Measurements from ENCODE around the gene ADAMTS2.

DNA sequence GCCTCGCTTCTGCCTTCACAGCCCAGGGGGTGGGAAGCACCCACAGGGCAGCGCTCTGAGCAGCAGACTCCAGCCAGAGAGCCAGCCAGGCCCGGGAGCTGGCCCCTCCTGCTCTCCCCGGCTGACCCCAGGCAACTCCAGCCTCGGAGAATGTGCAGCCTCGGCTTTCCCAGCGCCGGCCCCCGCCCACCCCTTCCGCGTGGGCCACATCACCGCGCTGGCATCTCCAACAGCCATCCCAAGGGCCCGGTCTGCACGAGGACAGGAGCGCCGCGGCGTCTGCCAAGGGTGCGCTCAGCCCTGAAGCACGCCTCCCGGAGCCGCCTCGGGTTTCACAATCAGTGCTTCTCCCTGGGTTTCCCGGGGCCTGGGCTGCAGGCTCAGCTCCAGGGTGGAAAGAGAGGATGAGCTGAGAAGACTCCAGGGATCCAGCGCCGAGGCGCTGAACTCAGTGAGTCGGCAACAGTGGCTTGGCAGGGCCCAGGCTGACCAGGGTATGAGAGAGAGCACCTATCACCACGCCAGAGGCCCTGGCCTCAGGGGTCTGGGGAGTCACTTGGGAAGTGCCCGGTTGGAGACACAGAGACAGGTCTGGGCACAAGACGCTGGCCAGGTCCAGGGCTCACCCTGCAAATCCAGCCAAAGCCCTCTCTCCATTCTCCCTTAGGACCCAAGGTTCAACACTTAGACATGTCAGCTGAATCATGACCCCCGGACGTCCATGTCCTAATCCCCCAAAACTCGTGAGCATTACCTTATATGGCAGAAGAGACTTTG is 79.6 kb downstream of the ADAMTS2 start:
- TF ChIP-seq EP300 (IDR thresholded peaks at IDR 0.05; ENCODE audit: borderline replicate concordance) (no peak), NFIC (IDR thresholded peaks at IDR 0.05) (no peak), FOXM1 (IDR thresholded peaks at IDR 0.05; ENCODE audit: borderline replicate concordance, low read depth) (no peak), RAD21 (IDR thresholded peaks at IDR 0.05; ENCODE audit: low read depth) (no peak), YY1 (IDR thresholded peaks at IDR 0.05; ENCODE audit: low read depth) (no peak), CEBPB (IDR thresholded peaks at IDR 0.05) (peak; percentile 48; the same call in 1 of the 2 replicates), TCF12 (IDR thresholded peaks at IDR 0.05; ENCODE audit: low read depth) (no peak), EGR1 (IDR thresholded peaks at IDR 0.05) (no peak), CREB1 (IDR thresholded peaks at IDR 0.05; ENCODE audit: low read depth) (no peak), TEAD4 (IDR thresholded peaks at IDR 0.05) (no peak)
- TF ChIP-seq, protein P1, sequence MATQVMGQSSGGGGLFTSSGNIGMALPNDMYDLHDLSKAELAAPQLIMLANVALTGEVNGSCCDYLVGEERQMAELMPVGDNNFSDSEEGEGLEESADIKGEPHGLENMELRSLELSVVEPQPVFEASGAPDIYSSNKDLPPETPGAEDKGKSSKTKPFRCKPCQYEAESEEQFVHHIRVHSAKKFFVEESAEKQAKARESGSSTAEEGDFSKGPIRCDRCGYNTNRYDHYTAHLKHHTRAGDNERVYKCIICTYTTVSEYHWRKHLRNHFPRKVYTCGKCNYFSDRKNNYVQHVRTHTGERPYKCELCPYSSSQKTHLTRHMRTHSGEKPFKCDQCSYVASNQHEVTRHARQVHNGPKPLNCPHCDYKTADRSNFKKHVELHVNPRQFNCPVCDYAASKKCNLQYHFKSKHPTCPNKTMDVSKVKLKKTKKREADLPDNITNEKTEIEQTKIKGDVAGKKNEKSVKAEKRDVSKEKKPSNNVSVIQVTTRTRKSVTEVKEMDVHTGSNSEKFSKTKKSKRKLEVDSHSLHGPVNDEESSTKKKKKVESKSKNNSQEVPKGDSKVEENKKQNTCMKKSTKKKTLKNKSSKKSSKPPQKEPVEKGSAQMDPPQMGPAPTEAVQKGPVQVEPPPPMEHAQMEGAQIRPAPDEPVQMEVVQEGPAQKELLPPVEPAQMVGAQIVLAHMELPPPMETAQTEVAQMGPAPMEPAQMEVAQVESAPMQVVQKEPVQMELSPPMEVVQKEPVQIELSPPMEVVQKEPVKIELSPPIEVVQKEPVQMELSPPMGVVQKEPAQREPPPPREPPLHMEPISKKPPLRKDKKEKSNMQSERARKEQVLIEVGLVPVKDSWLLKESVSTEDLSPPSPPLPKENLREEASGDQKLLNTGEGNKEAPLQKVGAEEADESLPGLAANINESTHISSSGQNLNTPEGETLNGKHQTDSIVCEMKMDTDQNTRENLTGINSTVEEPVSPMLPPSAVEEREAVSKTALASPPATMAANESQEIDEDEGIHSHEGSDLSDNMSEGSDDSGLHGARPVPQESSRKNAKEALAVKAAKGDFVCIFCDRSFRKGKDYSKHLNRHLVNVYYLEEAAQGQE (IDR thresholded peaks at IDR 0.05; ENCODE audit: low read depth): no peak
- TF ChIP-seq, protein P2, sequence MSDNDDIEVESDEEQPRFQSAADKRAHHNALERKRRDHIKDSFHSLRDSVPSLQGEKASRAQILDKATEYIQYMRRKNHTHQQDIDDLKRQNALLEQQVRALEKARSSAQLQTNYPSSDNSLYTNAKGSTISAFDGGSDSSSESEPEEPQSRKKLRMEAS (IDR thresholded peaks at IDR 0.05): peak; percentile 46; the same call in 1 of the 2 replicates
